HEK293 (cell line): ENCODE results near the gene SLC8A3.

Source experiments
- CTCF ChIA-PET: fragments of 350-600 bp; formaldehyde crosslinking; extraction: SDS; loops from one replicate; lab custom pipeline; 2021; ENCODE audit warnings: antibody characterized with exemption; lab: Yijun Ruan, JAX
- POLR2A ChIA-PET: fragments of 300-600 bp; formaldehyde crosslinking; extraction: SDS; loops from one replicate; lab custom pipeline; 2020; ENCODE audit warnings: antibody characterized with exemption, inconsistent platforms; lab: Yijun Ruan, JAX
- H3K27ac ChIP-seq: fragments of 200-500 bp; sonication (Bioruptor generic); 2 replicates; pipeline ENCODE4 v1.5.1; 2014; ENCODE audit warnings: low read depth, low read length, control low read depth, inconsistent platforms; ENCODE audit errors: extremely low read depth
- H3K36me3 ChIP-seq, 2 experiments: fragments of 200-500 bp in 1 of 2; sonication (Bioruptor generic) in 1 of 2; 1 replicate in 1 of 2; 2 replicates in 1 of 2; pipeline ENCODE4 v1.5.1; 2014 to 2017; ENCODE audit warnings: inconsistent platforms in 2 of 2, low read length in 2 of 2; ENCODE audit not compliant: control insufficient read depth in 2 of 2, insufficient read depth in 1 of 2
- H3K4me1 ChIP-seq: fragments of 200-500 bp; sonication (Bioruptor generic); 2 replicates; pipeline ENCODE4 v1.5.1; 2014; ENCODE audit warnings: mild to moderate bottlenecking, low read length, inconsistent platforms; ENCODE audit not compliant: control insufficient read depth, insufficient read depth
- H3K4me3 ChIP-seq: 2 replicates; pipeline ENCODE4 v1.5.1; 2011; ENCODE audit warnings: low read depth, mild to moderate bottlenecking, control low read depth, low read length, moderate library complexity
- H3K9me3 ChIP-seq: fragments of 200-500 bp; sonication (Bioruptor generic); 2 replicates; pipeline ENCODE4 v1.5.1; 2014; ENCODE audit warnings: low read depth, low read length, inconsistent platforms; ENCODE audit not compliant: control insufficient read depth, insufficient read depth
- REST ChIP-seq: fragments of 450-650 bp; formaldehyde crosslinking; IDR thresholded peaks from 2 replicates; pipeline ENCODE4 v1.5.1; 2016; ENCODE audit warnings: missing biosample characterization, missing genetic modification characterization
- SETDB1 ChIP-seq: IDR thresholded peaks from one replicate; pipeline ENCODE4 v1.6.1; 2017; ENCODE audit warnings: mild to moderate bottlenecking, low read length, moderate library complexity, mixed read lengths; ENCODE audit not compliant: insufficient read length
- ZBTB11 ChIP-seq: fragments of 450-650 bp; formaldehyde crosslinking; conservative IDR thresholded peaks from 2 replicates; pipeline ENCODE4 v1.5.1; 2016; ENCODE audit warnings: low read depth, missing biosample characterization, missing genetic modification characterization
- ZNF169 ChIP-seq: fragments of 450-650 bp; formaldehyde crosslinking; IDR thresholded peaks from 2 replicates; pipeline ENCODE4 v1.5.1; 2016; ENCODE audit warnings: missing biosample characterization, missing genetic modification characterization
- ZNF175 ChIP-seq: fragments of 450-650 bp; formaldehyde crosslinking; IDR thresholded peaks from 2 replicates; pipeline ENCODE4 v1.5.1; 2016; ENCODE audit warnings: missing biosample characterization, missing genetic modification characterization
- ZNF18 ChIP-seq: fragments of 450-650 bp; formaldehyde crosslinking; IDR thresholded peaks from 2 replicates; pipeline ENCODE4 v1.5.1; 2016; ENCODE audit warnings: missing biosample characterization, missing genetic modification characterization
- ZNF221 ChIP-seq: fragments of 450-650 bp; formaldehyde crosslinking; IDR thresholded peaks from 2 replicates; pipeline ENCODE4 v1.5.1; 2017; ENCODE audit warnings: missing biosample characterization, missing genetic modification characterization, borderline replicate concordance
- ZNF26 ChIP-seq: fragments of 450-650 bp; formaldehyde crosslinking; IDR thresholded peaks from 2 replicates; pipeline ENCODE4 v1.5.1; 2016; ENCODE audit warnings: missing biosample characterization, missing genetic modification characterization
- ZNF302 ChIP-seq: fragments of 450-650 bp; formaldehyde crosslinking; IDR thresholded peaks from 2 replicates; pipeline ENCODE4 v1.5.1; 2016; ENCODE audit warnings: missing biosample characterization, missing genetic modification characterization, low read depth
- ZNF426 ChIP-seq: fragments of 450-650 bp; formaldehyde crosslinking; IDR thresholded peaks from 2 replicates; pipeline ENCODE4 v1.5.1; 2017; ENCODE audit warnings: missing biosample characterization, missing genetic modification characterization, mild to moderate bottlenecking, inconsistent platforms, moderate library complexity
- ZNF501 ChIP-seq: fragments of 450-650 bp; formaldehyde crosslinking; IDR thresholded peaks from 2 replicates; pipeline ENCODE4 v1.5.1; 2016; ENCODE audit warnings: missing biosample characterization, missing genetic modification characterization
- ZNF529 ChIP-seq: fragments of 450-650 bp; formaldehyde crosslinking; IDR thresholded peaks from 2 replicates; pipeline ENCODE4 v1.5.1; 2017; ENCODE audit warnings: missing genetic modification characterization, missing biosample characterization; ENCODE audit not compliant: insufficient replicate concordance
- ZNF561 ChIP-seq: fragments of 450-650 bp; IDR thresholded peaks from 2 replicates; pipeline ENCODE4 v1.5.1; 2018; ENCODE audit warnings: missing biosample characterization, missing genetic modification characterization, borderline replicate concordance
- ZNF585B ChIP-seq: fragments of 450-650 bp; formaldehyde crosslinking; IDR thresholded peaks from 2 replicates; pipeline ENCODE4 v1.5.1; 2016; ENCODE audit warnings: missing biosample characterization, missing genetic modification characterization
- ZNF624 ChIP-seq: fragments of 450-650 bp; formaldehyde crosslinking; IDR thresholded peaks from 2 replicates; pipeline ENCODE4 v1.5.1; 2017; ENCODE audit warnings: missing biosample characterization, missing genetic modification characterization
- ZNF654 ChIP-seq: fragments of 450-650 bp; formaldehyde crosslinking; IDR thresholded peaks from 2 replicates; pipeline ENCODE4 v1.5.1; 2016; ENCODE audit warnings: low read depth, missing biosample characterization, missing genetic modification characterization

The SLC8A3 gene

GRCh38 chr14:70045310-70045709 is 143.4 kb downstream of the SLC8A3 start:
- POLR2A ChIA-PET: no interaction called here
- CTCF ChIA-PET: interaction anchor here (0.6 to 4.4 kb wide), 12 partner anchors 9 to 275 kb away, joined by 3 to 23 read pairs (median 6); no protein-coding TSS in a partner anchor
- no peaks in the 10 kb centered on the region for H3K36me3 ChIP-seq

GRCh38 chr14:70043001-70043400 is 145.8 kb downstream of the SLC8A3 start:
- no peak overlapping the region for H3K27ac ChIP-seq
- H3K36me3 ChIP-seq: no peaks in the 10 kb centered on the region
- H3K4me3 ChIP-seq: no peak overlapping the region
- TF ChIP-seq SETDB1 (no peak), ZNF624 (no peak), ZBTB11 (tag by site-specific recombination) (no peak), ZNF169 (tag by site-specific recombination) (no peak), ZNF175 (tag by site-specific recombination) (no peak), ZNF302 (no peak), ZNF501 (tag by site-specific recombination) (no peak), ZNF585B (tag by site-specific recombination) (no peak), ZNF426 (no peak), ZNF561 (tag by site-specific recombination) (no peak), ZNF221 (tag by site-specific recombination) (no peak), ZNF18 (tag by site-specific recombination) (no peak)
- TF ChIP-seq, all 188 proteins: peak for 0
- no peaks in the 10 kb centered on the region for H3K4me1 ChIP-seq
- ChIA-PET POLR2A (no interaction called here), CTCF (no interaction called here)
- H3K9me3 ChIP-seq: no peaks in the 10 kb centered on the region

More at GRCh38 chr14:70045310-70045709, 143.4 kb downstream of the SLC8A3 start:
- Histone ChIP-seq H3K9me3 (no peaks in the 10 kb centered on the region), H3K4me1 (no peaks in the 10 kb centered on the region), H3K27ac (no peak overlapping the region), H3K4me3 (no peak overlapping the region)
- no peak for TF ChIP-seq ZNF26 (tag by site-specific recombination)
- no peak for TF ChIP-seq ZNF175 (tag by site-specific recombination)

- no peak overlapping the region for H3K27ac ChIP-seq
- no peaks in the 10 kb centered on the region for H3K9me3 ChIP-seq
- POLR2A ChIA-PET: no interaction called here
- CTCF ChIA-PET: interaction anchor here (0.7 to 2.0 kb wide), 3 partner anchors 37 to 158 kb away, joined by 4 to 9 read pairs (median 4); partner anchors contain the start of gene SMOC1
- peaks cover 0 to under 1% of the 10 kb centered on the region in 2 experiments; a peak in 1 of 3 replicates for H3K36me3 ChIP-seq
- no peaks in the 10 kb centered on the region for H3K4me1 ChIP-seq
- TF ChIP-seq ZNF654 (peak; percentile 33; the same call in 1 of the 2 replicates), REST (tag by site-specific recombination) (peak; percentile 81), ZNF529 (no peak)
- TF ChIP-seq, all 188 proteins: peak for 2
- no peak overlapping the region for H3K4me3 ChIP-seq
These were observed 152.1 kb downstream of the SLC8A3 start for GRCh38 chr14:70036665-70037064.
